BE2C (cell line): Measurements from ENCODE around the gene MARCHF3.
"Not testable (repeated sequence)": the region's sequence is repeated elsewhere in the genome, so short reads cannot be mapped to it uniquely, and the experiment has no call there.

Experiments
- DNase-seq: peaks from one replicate; pipeline ENCODE4 v3.0.0-alpha.2; 2020
- H3K27me3 ChIP-seq: fragments of 250-450 bp; sonication (Bioruptor Pico); 2 replicates; pipeline ENCODE4 v1.5.1; 2020; ENCODE audit warnings: mild to moderate bottlenecking
- H3K36me3 ChIP-seq: fragments of 250-450 bp; sonication (Bioruptor Pico); 2 replicates; pipeline ENCODE4 v1.5.1; 2020; ENCODE audit warnings: mild to moderate bottlenecking
- H3K4me1 ChIP-seq: fragments of 250-450 bp; sonication (Bioruptor Pico); 2 replicates; pipeline ENCODE4 v1.5.1; 2020
- H3K4me3 ChIP-seq: 2 replicates; pipeline ENCODE4 v1.5.1; 2011; ENCODE audit warnings: low read depth, low read length
- H3K9me3 ChIP-seq: fragments of 250-450 bp; sonication (Bioruptor Pico); 2 replicates; pipeline ENCODE4 v1.5.1; 2020
- TF ChIP-seq, protein P1 (sequence below): IDR thresholded peaks from 2 replicates; pipeline ENCODE4 v1.5.1; 2012; ENCODE audit warnings: mild to moderate bottlenecking, low read depth, low read length

The MARCHF3 gene

DNA sequence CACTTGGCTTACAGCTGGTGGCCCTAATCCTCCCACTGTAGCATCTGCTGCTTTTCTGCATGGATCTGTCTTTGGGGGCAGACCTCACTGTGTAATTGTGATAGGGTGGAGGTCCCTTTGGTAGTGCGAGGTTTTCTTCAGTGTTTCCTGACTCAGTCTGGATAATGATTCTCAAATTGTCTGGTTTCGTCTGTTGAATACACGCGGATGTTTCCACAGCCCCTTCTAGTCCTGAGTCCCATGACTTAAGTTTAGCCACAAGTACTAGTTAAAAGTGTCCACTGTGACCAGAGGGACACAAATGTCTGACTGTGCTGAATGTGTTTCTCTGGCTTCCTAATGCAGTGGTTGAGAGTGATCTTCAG, 182.9 kb downstream of the MARCHF3 start:
- TF ChIP-seq, protein P1, sequence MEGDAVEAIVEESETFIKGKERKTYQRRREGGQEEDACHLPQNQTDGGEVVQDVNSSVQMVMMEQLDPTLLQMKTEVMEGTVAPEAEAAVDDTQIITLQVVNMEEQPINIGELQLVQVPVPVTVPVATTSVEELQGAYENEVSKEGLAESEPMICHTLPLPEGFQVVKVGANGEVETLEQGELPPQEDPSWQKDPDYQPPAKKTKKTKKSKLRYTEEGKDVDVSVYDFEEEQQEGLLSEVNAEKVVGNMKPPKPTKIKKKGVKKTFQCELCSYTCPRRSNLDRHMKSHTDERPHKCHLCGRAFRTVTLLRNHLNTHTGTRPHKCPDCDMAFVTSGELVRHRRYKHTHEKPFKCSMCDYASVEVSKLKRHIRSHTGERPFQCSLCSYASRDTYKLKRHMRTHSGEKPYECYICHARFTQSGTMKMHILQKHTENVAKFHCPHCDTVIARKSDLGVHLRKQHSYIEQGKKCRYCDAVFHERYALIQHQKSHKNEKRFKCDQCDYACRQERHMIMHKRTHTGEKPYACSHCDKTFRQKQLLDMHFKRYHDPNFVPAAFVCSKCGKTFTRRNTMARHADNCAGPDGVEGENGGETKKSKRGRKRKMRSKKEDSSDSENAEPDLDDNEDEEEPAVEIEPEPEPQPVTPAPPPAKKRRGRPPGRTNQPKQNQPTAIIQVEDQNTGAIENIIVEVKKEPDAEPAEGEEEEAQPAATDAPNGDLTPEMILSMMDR, result no peak
- Histone ChIP-seq H3K9me3 (no peaks in the 10 kb centered on the region), H3K4me1 (peaks cover 7% of the 10 kb centered on the region; the same call in 1 of the 2 replicates), H3K27me3 (no peaks in the 10 kb centered on the region), H3K4me3 (no peak overlapping the region), H3K36me3 (peaks cover 3% of the 10 kb centered on the region; the same call in 1 of the 2 replicates)
- DNase-seq, result no peak

DNA sequence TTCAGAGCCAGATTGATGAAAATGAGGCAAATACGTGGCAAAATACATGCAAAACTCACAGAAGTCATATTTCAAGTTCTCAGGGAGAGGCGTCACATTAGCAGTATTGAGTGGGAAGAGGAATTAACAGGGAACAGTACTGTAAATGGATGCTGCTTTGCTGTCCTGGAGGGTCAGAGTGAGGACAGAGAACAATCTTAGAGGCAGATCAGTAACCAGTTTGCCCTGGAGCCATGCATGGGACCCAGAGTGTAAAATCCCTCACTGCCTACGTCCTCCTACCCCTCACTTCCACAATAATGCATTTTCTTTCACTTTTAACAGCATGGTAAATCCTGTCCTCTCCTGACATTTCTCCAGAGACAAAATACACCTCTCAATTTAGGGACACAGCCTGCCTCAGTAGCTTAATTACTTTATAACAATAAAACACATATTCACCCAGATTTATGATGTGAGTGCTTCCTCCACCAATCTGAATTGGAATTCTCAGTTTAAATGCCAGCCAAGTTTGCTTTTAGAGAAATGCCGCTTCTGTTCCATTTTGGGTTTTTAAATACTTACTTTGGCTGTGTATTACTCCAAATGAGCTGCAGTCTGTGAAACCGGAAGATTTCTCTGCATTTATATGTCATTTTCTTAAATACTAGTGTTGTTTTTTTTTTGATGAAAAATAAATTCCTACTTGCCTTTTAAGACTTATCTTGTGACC, 183.5 kb downstream of the MARCHF3 start:
- 0 out of 2 replicates have a peak, but pooled peaks cover 3% of the 10 kb centered on the region for H3K36me3 ChIP-seq
- H3K9me3 ChIP-seq, result no peaks in the 10 kb centered on the region
- no peak overlapping the region for H3K4me3 ChIP-seq
- no peaks in the 10 kb centered on the region for H3K27me3 ChIP-seq
- TF ChIP-seq, protein P1, result no peak
- DNase-seq, result peak; percentile 28
- peaks cover 7% of the 10 kb centered on the region; the same call in 1 of the 2 replicates for H3K4me1 ChIP-seq

DNA sequence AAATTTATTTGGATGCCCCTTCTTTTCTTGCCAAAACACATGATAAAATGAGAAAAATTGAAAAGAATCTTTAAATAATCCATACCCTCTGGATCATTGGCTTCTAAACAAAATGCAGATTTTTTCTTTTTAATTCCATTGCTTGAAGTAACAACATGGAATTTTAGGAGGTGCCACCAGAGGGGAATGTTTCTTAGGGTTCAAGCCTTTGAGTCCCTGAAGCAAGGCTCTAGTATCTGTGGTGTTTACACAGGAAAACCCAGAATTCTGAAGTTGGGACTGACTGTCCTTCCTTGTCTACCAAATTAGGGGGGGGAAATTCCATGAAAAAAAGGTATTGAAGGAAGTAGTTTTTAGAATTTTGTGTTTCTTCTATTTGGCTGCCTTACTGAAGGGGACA, 184.0 kb downstream of the MARCHF3 start:
- Histone ChIP-seq H3K9me3 (no peaks in the 10 kb centered on the region), H3K27me3 (no peaks in the 10 kb centered on the region), H3K4me1 (peaks cover 7% of the 10 kb centered on the region; the same call in 1 of the 2 replicates), H3K4me3 (no peak overlapping the region), H3K36me3 (0 out of 2 replicates have a peak, but pooled peaks cover 3% of the 10 kb centered on the region)
- TF ChIP-seq, protein P1, result peak; percentile 31; the same call in 1 of the 2 replicates
- no peak for DNase-seq

DNA sequence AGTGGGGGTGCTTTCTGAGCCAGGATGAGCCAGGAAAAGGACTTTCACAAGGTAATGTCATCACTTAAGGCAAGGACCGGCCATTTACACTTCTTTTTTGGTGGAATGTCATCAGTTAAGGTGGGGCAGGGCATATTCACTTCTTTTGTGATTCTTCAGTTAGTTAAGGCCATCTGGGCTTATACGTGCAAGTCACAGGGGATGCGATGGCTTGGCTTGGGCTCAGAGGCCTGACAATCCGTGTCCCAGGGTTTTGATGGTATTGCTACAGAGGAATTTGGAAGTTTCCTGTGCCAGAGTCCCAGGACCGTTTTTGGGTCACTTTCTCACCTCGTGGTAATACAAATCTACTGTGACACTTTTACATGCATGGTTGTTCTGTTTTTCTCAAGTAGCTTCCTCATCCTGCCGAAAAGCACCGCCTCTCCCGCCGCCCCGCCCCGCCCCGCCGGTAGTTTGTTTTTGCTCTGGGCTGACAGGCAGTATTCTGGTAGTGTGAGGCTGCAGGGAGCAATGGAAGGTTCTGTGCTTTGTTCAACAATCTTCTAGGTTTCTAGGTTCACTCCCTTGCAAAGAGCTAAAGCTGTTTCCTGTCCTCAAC, 184.8 kb downstream of the MARCHF3 start:
- DNase-seq, H3K36me3 ChIP-seq, H3K4me1 ChIP-seq, H3K27me3 ChIP-seq, H3K9me3 ChIP-seq, H3K4me3 ChIP-seq: not testable (repeated sequence)

DNA sequence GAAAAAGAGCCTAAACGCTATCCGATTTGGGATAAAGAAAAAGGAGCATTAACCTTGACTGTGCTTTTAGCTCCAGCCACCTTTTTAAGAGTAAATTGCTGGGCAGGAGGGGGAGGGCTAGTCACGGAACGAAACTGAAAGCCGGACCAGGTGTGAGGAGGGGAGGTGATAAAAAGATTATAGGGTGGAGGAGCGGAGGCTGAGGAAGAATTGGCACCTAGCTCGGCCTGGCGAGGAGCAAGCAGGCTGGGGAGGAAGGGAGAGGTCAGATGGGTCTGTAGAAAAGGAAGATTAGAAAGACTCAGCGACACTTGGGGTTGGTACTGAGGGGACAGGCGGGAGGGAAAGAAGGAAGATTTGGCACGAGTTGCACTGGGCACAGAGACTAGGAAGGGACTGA, 187.0 kb downstream of the MARCHF3 start:
- not testable (repeated sequence) for H3K4me1 ChIP-seq, H3K36me3 ChIP-seq, H3K27me3 ChIP-seq, DNase-seq, H3K9me3 ChIP-seq, H3K4me3 ChIP-seq

DNA sequence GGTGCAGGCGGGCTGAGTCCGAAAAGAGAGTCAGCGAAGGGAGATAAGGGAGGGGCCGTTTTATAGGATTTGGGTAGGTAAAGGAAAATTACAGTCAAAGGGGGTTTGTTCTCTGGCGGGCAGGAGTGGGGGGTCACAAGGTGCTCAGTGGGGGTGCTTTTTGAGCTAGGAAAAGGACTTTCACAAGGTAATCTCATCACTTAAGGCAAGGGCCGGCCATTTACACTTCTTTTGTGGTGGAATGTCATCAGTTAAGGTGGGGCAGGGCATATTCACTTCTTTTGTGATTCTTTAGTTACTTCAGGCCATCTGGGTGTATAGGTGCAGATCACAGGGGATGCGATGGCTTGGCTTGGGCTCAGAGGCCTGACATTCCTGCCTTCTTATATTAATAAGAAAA, 191.0 kb downstream of the MARCHF3 start:
- H3K9me3 ChIP-seq, H3K4me3 ChIP-seq, DNase-seq, H3K27me3 ChIP-seq, H3K4me1 ChIP-seq: not testable (repeated sequence)
- peaks cover 30% of the 10 kb centered on the region for H3K36me3 ChIP-seq

DNA sequence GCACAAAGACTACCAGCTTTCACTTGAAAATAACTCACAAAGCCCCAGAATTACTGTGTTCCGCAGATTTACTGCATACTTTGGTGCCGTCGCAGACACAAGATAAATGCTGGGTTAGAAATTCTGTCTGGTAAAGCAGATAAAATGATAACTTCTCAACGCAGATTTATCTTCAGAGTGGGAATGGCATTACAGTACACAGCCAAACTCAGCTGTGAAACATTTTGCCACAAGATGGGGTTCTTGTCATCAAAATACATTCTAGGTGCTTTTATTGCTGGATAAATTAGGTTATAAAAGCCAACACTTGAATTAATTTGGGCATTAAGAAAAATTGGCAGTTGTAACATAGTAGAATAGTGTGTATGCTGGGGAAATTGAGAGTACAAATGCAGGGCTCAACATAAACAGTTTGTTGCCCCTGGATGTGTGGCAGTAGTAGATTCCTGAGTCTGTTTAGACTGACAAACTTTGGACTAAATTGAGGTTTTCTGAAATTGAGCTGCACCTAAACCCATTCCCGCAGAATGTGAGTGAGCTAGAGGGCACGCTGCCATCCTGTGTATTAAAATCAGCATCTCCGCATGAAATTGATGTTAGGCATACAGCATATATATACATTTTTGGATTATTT, 192.3 kb downstream of the MARCHF3 start:
- peaks cover 44% of the 10 kb centered on the region for H3K36me3 ChIP-seq
- no peaks in the 10 kb centered on the region for H3K4me1 ChIP-seq
- TF ChIP-seq, protein P1, result peak; percentile 45

More for the DNA sequence above, 192.3 kb downstream of the MARCHF3 start:
- Histone ChIP-seq H3K9me3 (no peaks in the 10 kb centered on the region), H3K27me3 (no peaks in the 10 kb centered on the region), H3K4me3 (no peak overlapping the region)
- no peak for DNase-seq
